Tibial artery (tissue), 4 donors: ENCODE data around the gene CADM2.
"Not testable (repeated sequence)": the region's sequence is repeated elsewhere in the genome, so short reads cannot be mapped to it uniquely, and the experiment has no call there.

Experiments
- DNase-seq, 2 donors: peaks; one replicate each; pipeline ENCODE4 v3.0.0-alpha.2; 2019
- H3K27ac ChIP-seq, 2 donors: fragments of 200-600 bp; sonication (generic) in 1 of 2; 1 replicate in 1 of 2; 2 replicates in 1 of 2; pipeline ENCODE4 v1.5.1; 2018 to 2019; ENCODE audit warnings: mild to moderate bottlenecking in 1 of 2
- H3K27me3 ChIP-seq, 2 donors: fragments of 200-600 bp; sonication (generic) in 1 of 2; one replicate each; pipeline versions ENCODE4 v1.5.1 to v1.6.0; 2016 to 2019
- H3K36me3 ChIP-seq, 3 donors: fragments of 200-600 bp; sonication (generic) in 2 of 3; one replicate each; pipeline ENCODE4 v1.5.1; 2016 to 2019; ENCODE audit warnings: mild to moderate bottlenecking in 2 of 3
- H3K4me1 ChIP-seq, 4 donors: fragments of 200-600 bp; sonication (generic) in 2 of 4; 1 replicate in 3 of 4; 2 replicates in 1 of 4; pipeline ENCODE4 v1.5.1; 2016 to 2019
- H3K4me3 ChIP-seq, 2 donors: fragments of 200-600 bp; sonication (generic) in 1 of 2; 1 replicate in 1 of 2; 2 replicates in 1 of 2; pipeline ENCODE4 v1.5.1; 2018 to 2019; ENCODE audit warnings: mild to moderate bottlenecking in 2 of 2
- H3K9me3 ChIP-seq, 3 donors: fragments of 200-600 bp; sonication (generic) in 1 of 3; one replicate each; pipeline ENCODE4 v1.5.1; 2016 to 2019
- CTCF ChIP-seq, 2 experiments: fragments of 200-600 bp in 1 of 2; fragments of 450-650 bp in 1 of 2; IDR thresholded peaks; one replicate each; pipeline ENCODE4 v1.5.1; 2017 to 2019; ENCODE audit warnings: antibody characterized with exemption in 2 of 2, mild to moderate bottlenecking in 1 of 2, moderate library complexity in 1 of 2
- intact Hi-C: fragments of 100-400 bp; cut with DNase I; formaldehyde crosslinking; loops from one replicate; pipeline ENCODE4 v1.15.0; 2023; ENCODE audit warnings: low total_unique reads

CADM2 gene

GRCh38 chr3:85120879-85121278, 162.1 kb downstream of the CADM2 start:
- no peak overlapping the region for H3K27ac ChIP-seq
- intact Hi-C loops = no loop called here

GRCh38 chr3:85132864-85133263, 174.1 kb downstream of the CADM2 start:
- H3K4me1 ChIP-seq, DNase-seq, H3K36me3 ChIP-seq, H3K27me3 ChIP-seq, H3K4me3 ChIP-seq, intact Hi-C loops, H3K9me3 ChIP-seq, H3K27ac ChIP-seq: not testable (repeated sequence)

More at GRCh38 chr3:85120879-85121278, 162.1 kb downstream of the CADM2 start:
- Histone ChIP-seq H3K36me3 (no peaks in the 10 kb centered on the region), H3K27me3 (no peaks in the 10 kb centered on the region), H3K9me3 (peaks cover 0 to 5% (median 0%) of the 10 kb centered on the region in 3 donors), H3K4me3 (no peak overlapping the region), H3K4me1 (no peaks in the 10 kb centered on the region)
- no peak for DNase-seq
- no peak for TF ChIP-seq CTCF (IDR thresholded peaks at IDR 0.05)

GRCh38 chr3:85133691-85134420, 175.1 kb downstream of the CADM2 start:
- H3K4me1 ChIP-seq, intact Hi-C loops, H3K27me3 ChIP-seq, H3K9me3 ChIP-seq, DNase-seq, H3K27ac ChIP-seq, H3K36me3 ChIP-seq, H3K4me3 ChIP-seq: not testable (repeated sequence)

- intact Hi-C loops = no loop called here
- TF ChIP-seq CTCF (IDR thresholded peaks at IDR 0.05) = no peak
Measured at GRCh38 chr3:85142626-85143025, 183.8 kb downstream of the CADM2 start.

GRCh38 chr3:85148036-85148435, 189.2 kb downstream of the CADM2 start:
- H3K9me3 ChIP-seq = no peaks in the 10 kb centered on the region
- no peak overlapping the region for H3K4me3 ChIP-seq
- intact Hi-C loops = no loop called here
- no peak overlapping the region for H3K27ac ChIP-seq
- TF ChIP-seq CTCF (IDR thresholded peaks at IDR 0.05) = no peak
- DNase-seq = no peak
- H3K36me3 ChIP-seq = no peaks in the 10 kb centered on the region
- no peaks in the 10 kb centered on the region for H3K4me1 ChIP-seq
- no peaks in the 10 kb centered on the region for H3K27me3 ChIP-seq

More at GRCh38 chr3:85142626-85143025, 183.8 kb downstream of the CADM2 start:
- DNase-seq = no peak
- no peaks in the 10 kb centered on the region for H3K27me3 ChIP-seq
- H3K4me1 ChIP-seq = no peaks in the 10 kb centered on the region
- H3K9me3 ChIP-seq = no peaks in the 10 kb centered on the region
- H3K36me3 ChIP-seq = no peaks in the 10 kb centered on the region
- no peak overlapping the region for H3K4me3 ChIP-seq
- H3K27ac ChIP-seq = no peak overlapping the region

- Histone ChIP-seq H3K36me3 (no peaks in the 10 kb centered on the region), H3K27ac (no peak overlapping the region), H3K27me3 (no peaks in the 10 kb centered on the region), H3K4me3 (no peak overlapping the region), H3K4me1 (no peaks in the 10 kb centered on the region), H3K9me3 (no peaks in the 10 kb centered on the region)
- no peak for TF ChIP-seq CTCF (IDR thresholded peaks at IDR 0.05)
- intact Hi-C loops = no loop called here
- DNase-seq = no peak
Measured at GRCh38 chr3:85151555-85151954, 192.8 kb downstream of the CADM2 start.

- H3K4me1 ChIP-seq, H3K27ac ChIP-seq, intact Hi-C loops, H3K36me3 ChIP-seq, H3K9me3 ChIP-seq, H3K27me3 ChIP-seq, H3K4me3 ChIP-seq, DNase-seq: not testable (repeated sequence)
Measured at GRCh38 chr3:85153279-85153678, 194.5 kb downstream of the CADM2 start.
